CD4-positive, CD25-positive, alpha-beta regulatory T cell (primary cell): ENCODE measurements around the gene ZCCHC4. TPM values are rescaled to one million over a fixed set of nuclear protein-coding genes. Genes with fewer than 3 reads are reported as not detected.
"Not testable (repeated sequence)": the region's sequence is repeated elsewhere in the genome, so short reads cannot be mapped to it uniquely, and the experiment has no call there.

Experiments
- ATAC-seq, 2 donors: fragments of 150-1000 bp; cut with Tn5 transposase; one replicate each; pipeline ENCODE4 v1.10.0; 2021; ENCODE audit warnings: low read depth in 2 of 2, moderate number of reproducible peaks in 2 of 2, moderate library complexity in 1 of 2
- DNase-seq, 3 donors: peaks; one replicate each; pipeline versions ENCODE4 v3.0.0 to v3.0.0-alpha.2; 2012 to 2022; ENCODE audit warnings: mixed read lengths in 1 of 3
- H3K27ac ChIP-seq: one replicate; pipeline ENCODE4 v1.7.0; 2013; ENCODE audit warnings: mild to moderate bottlenecking, low read length; ENCODE audit not compliant: insufficient read depth, poor library complexity, severe bottlenecking
- H3K27me3 ChIP-seq: one replicate; pipeline ENCODE4 v1.7.0; 2013; ENCODE audit warnings: low read length; ENCODE audit not compliant: control insufficient read depth, insufficient read depth
- H3K36me3 ChIP-seq: one replicate; pipeline ENCODE4 v1.7.0; 2013; ENCODE audit warnings: mild to moderate bottlenecking, low read length, moderate library complexity; ENCODE audit not compliant: control insufficient read depth, insufficient read depth
- H3K4me1 ChIP-seq: 2 replicates; pipeline ENCODE4 v1.7.0; 2013; ENCODE audit warnings: mild to moderate bottlenecking, low read length; ENCODE audit not compliant: insufficient read depth, control insufficient read depth, poor library complexity, severe bottlenecking
- H3K4me3 ChIP-seq: one replicate; pipeline ENCODE4 v1.7.0; 2013; ENCODE audit warnings: low read depth, mild to moderate bottlenecking, low read length, moderate library complexity
- H3K9me3 ChIP-seq, 2 experiments: 1 replicate in 1 of 2; 2 replicates in 1 of 2; pipeline ENCODE4 v1.7.0; 2013; ENCODE audit warnings: low read length in 2 of 2, mild to moderate bottlenecking in 1 of 2, moderate library complexity in 1 of 2; ENCODE audit not compliant: control insufficient read depth in 2 of 2
- H3K27ac Mint-ChIP-seq, 3 donors: one replicate each; pipeline ENCODE4 v1.8.0; 2020 to 2022; ENCODE audit warnings: mild to moderate bottlenecking in 3 of 3, mixed read lengths in 3 of 3, moderate library complexity in 2 of 3
- H3K27me3 Mint-ChIP-seq: one replicate; pipeline ENCODE4 v1.8.0; 2022; ENCODE audit warnings: mild to moderate bottlenecking, mixed read lengths
- H3K36me3 Mint-ChIP-seq: one replicate; pipeline ENCODE4 v1.8.0; 2020; ENCODE audit warnings: mixed read lengths
- H3K4me1 Mint-ChIP-seq, 4 donors: one replicate each; pipeline ENCODE4 v1.8.0; 2020 to 2022; ENCODE audit warnings: mixed read lengths in 4 of 4, mild to moderate bottlenecking in 1 of 4
- H3K4me3 Mint-ChIP-seq, 4 donors: one replicate each; pipeline ENCODE4 v1.8.0; 2020 to 2022; ENCODE audit warnings: mild to moderate bottlenecking in 4 of 4, mixed read lengths in 4 of 4, moderate library complexity in 3 of 4
- H3K9me3 Mint-ChIP-seq, 7 donors: one replicate each; pipeline ENCODE4 v1.8.0; 2020 to 2022; ENCODE audit warnings: mixed read lengths in 7 of 7, mild to moderate bottlenecking in 3 of 7, moderate library complexity in 2 of 7
- polyA plus RNA-seq, 4 donors: library from polyadenylated mRNA; unstranded; fragments of 300-500 nt; fragmentation: Illumina TruSeq; gene quantifications; one replicate each; pipeline ENCODE4 v1.2.3, GENCODE V29; 2021
- total RNA-seq: library from RNA; stranded (reverse); gene quantifications from one replicate; pipeline ENCODE4 v1.2.3, GENCODE V29; 2022

Gene ZCCHC4
- total and polyA plus RNA-seq, 5 donors from 2014 or later: 9.5 to 16.5 (median 11.4) TPM

DNA sequence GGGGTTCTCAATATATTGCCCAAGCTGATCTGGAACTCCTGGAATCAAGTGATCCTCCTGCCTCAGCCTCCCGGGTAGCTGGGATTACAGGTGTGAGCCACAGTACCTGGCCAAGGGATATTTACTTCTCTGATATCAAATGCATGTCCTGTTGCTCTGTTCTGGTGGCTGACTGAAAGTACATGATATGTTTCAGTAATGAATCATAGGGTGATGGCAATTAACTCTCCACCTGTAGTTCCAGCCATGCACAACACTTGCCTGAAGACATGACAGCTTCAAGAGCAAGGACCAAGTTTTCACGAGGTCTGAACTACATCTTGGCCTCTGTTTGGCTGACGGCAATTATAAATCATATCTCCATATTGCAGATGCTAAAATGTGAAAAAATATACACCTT lies 9.1 kb downstream of the ZCCHC4 start:
- no peaks in the 10 kb centered on the region for H3K4me1 ChIP-seq
- ATAC-seq (no peak), DNase-seq (no peak)
- H3K9me3 Mint-ChIP-seq: no peaks in the 10 kb centered on the region
- H3K27ac ChIP-seq: no peak overlapping the region
- H3K4me3 Mint-ChIP-seq: no peak overlapping the region
- peaks cover 31% of the 10 kb centered on the region for H3K36me3 Mint-ChIP-seq
- H3K27ac Mint-ChIP-seq: peak overlapping the region in 1 of 3 donors; percentile 76
- H3K27me3 Mint-ChIP-seq: no peaks in the 10 kb centered on the region
- no peak overlapping the region for H3K4me3 ChIP-seq
- H3K4me1 Mint-ChIP-seq: peaks cover 4 to 23% (median 12%) of the 10 kb centered on the region in 4 donors
- H3K9me3 ChIP-seq: no peaks in the 10 kb centered on the region
- H3K36me3 ChIP-seq: peaks cover 9% of the 10 kb centered on the region
- no peaks in the 10 kb centered on the region for H3K27me3 ChIP-seq

DNA sequence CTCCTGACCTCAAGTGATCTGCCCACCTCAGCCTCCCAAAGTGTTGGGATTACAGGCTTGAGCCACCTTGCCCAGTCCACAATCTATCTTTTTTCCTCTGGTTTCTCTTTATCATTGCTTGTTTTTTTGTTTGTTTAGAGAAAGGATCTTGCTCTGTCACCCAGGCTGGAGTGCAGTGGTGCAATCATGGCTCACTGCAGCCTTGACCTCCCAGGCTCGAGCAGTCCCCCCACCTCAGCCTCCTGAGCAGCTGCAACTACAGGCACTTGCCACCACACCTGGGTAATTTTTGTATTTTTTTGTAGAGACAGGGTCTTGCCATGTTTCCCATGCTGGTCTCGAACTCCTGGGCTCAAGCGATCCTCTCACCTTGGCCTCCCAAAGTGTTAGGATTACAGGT lies 15.9 kb downstream of the ZCCHC4 start:
- H3K9me3 ChIP-seq, ATAC-seq, H3K4me3 ChIP-seq, H3K4me3 Mint-ChIP-seq, H3K27ac Mint-ChIP-seq, H3K27ac ChIP-seq, DNase-seq, H3K4me1 ChIP-seq, H3K36me3 ChIP-seq, H3K27me3 Mint-ChIP-seq, H3K9me3 Mint-ChIP-seq, H3K27me3 ChIP-seq, H3K36me3 Mint-ChIP-seq: not testable (repeated sequence)
- H3K4me1 Mint-ChIP-seq: peaks cover 11 to 34% (median 20%) of the 10 kb centered on the region in 4 donors

DNA sequence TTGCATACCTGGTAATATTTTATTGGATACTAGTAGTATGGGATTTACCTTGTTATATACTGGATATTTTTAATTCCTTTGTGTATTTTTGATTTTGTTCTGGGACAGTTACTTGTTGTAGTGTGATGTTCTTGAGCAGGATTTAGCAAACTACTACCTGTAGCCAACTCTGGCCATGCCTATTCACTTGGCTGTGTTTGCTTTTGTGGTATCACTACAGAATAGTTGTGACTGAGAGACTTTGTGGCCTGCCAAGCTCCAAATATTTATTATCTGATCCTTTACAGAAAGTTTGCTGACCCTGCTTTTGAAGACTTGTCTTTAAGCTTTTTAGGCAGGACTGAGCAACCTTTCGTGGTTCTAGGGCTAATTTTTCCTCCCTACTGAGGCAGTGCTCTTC lies 17.8 kb downstream of the ZCCHC4 start:
- no peak for ATAC-seq
- no peak for DNase-seq
- H3K27ac Mint-ChIP-seq: peak overlapping the region; percentile 91 to 97 (median 96)

DNA sequence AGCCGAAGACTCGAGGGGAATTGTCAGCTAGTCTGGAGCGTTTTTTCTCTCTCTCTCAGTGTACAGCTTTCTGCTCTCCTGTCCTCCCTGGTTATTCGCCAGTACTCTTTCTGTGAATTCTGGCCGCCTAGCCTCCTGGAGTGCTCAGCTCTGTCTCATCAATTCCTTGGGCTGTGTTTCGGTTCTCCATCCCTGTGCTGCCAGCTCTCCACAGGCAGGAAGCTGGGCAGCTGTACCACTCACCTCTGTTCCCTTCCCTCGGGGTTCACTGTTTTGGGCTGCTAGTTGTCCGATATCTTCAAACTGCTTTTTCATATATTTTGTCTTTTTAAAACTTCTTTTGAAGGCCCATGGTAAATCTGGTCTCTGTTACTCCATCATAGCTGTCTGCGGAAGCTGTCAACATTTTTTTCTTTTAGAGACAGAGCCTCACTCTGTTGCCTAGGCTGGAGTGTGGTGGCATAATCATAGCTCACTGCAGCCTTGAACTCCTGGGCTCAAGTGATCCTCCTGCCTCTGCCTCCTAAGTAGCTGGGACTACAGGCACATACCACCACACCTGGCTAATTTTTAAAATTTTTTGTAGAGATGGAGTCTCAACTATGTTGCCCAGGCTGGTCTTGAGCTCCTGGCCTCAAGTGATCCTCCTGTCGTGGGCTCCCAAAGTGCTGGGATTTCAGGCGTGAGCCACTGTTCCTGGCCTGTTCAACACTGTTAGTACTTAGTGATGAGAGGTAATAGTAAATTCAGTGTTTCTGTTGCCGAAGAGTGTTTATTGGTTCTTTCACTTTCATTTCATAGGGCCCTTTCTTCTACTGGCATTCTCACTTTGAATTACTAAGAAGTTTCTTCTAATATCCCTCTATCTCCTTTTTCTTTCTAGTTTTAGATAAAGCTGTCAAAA lies 18.6 kb downstream of the ZCCHC4 start:
- H3K9me3 Mint-ChIP-seq: no peaks in the 10 kb centered on the region
- peak overlapping the region; percentile 96 to 98 (median 97) for H3K27ac Mint-ChIP-seq
- peak overlapping the region; percentile 93 for H3K4me3 ChIP-seq
- H3K4me1 Mint-ChIP-seq: peaks cover 11 to 34% (median 19%) of the 10 kb centered on the region in 4 donors
- H3K4me3 Mint-ChIP-seq: peak overlapping the region; percentile 75 to 97 (median 88)
- H3K27ac ChIP-seq: peak overlapping the region; percentile 71
- H3K27me3 Mint-ChIP-seq: no peaks in the 10 kb centered on the region
- peaks cover 11% of the 10 kb centered on the region for H3K36me3 Mint-ChIP-seq
- peaks cover 12% of the 10 kb centered on the region for H3K36me3 ChIP-seq
- H3K4me1 ChIP-seq: peaks cover 10% of the 10 kb centered on the region
- peak; percentile 76 to 81 for ATAC-seq
- no peaks in the 10 kb centered on the region for H3K27me3 ChIP-seq
- no peaks in the 10 kb centered on the region for H3K9me3 ChIP-seq
- DNase-seq: peak in 2 of 3 donors; percentile 26 to 66

More for the DNA sequence above, 17.8 kb downstream of the ZCCHC4 start:
- no peaks in the 10 kb centered on the region for H3K9me3 Mint-ChIP-seq
- peaks cover 10% of the 10 kb centered on the region for H3K36me3 ChIP-seq
- H3K4me3 ChIP-seq: no peak overlapping the region
- peak overlapping the region in 2 of 4 donors; percentile 43 to 75 for H3K4me3 Mint-ChIP-seq
- no peaks in the 10 kb centered on the region for H3K9me3 ChIP-seq
- peaks cover 11% of the 10 kb centered on the region for H3K36me3 Mint-ChIP-seq
- no peaks in the 10 kb centered on the region for H3K27me3 Mint-ChIP-seq
- H3K4me1 ChIP-seq: peaks cover 10% of the 10 kb centered on the region
- H3K4me1 Mint-ChIP-seq: peaks cover 11 to 34% (median 19%) of the 10 kb centered on the region in 4 donors
- no peak overlapping the region for H3K27ac ChIP-seq
- H3K27me3 ChIP-seq: no peaks in the 10 kb centered on the region

DNA sequence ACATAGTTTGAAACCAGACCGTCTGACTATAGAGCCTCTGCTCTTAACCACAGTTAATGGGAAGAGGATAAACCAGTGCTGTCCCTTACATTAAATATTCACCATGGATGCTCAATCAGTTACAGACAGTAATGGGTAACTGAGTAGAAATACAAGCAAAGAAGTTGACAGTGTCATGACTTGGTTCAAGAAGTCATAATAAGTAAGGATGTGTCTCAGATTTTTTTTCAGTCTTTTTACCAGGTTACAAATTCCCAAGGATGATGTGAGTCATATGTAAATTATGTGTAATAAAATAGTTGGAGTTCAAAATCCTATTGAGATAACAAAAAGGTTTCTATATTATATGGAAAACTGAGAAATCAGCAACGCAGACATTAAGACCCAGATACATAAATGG lies 31.1 kb downstream of the ZCCHC4 start:
- peaks cover 7% of the 10 kb centered on the region for H3K36me3 ChIP-seq
- Mint-ChIP-seq H3K27me3 (no peaks in the 10 kb centered on the region), H3K4me3 (no peak overlapping the region), H3K36me3 (peaks cover 29% of the 10 kb centered on the region), H3K4me1 (peaks cover 0 to 6% (median 0%) of the 10 kb centered on the region in 4 donors), H3K27ac (no peak overlapping the region), H3K9me3 (no peaks in the 10 kb centered on the region)
- H3K9me3 ChIP-seq: no peaks in the 10 kb centered on the region
- H3K4me3 ChIP-seq: no peak overlapping the region
- ATAC-seq (no peak), DNase-seq (no peak)
- H3K4me1 ChIP-seq: no peaks in the 10 kb centered on the region
- H3K27ac ChIP-seq: no peak overlapping the region
- H3K27me3 ChIP-seq: no peaks in the 10 kb centered on the region

DNA sequence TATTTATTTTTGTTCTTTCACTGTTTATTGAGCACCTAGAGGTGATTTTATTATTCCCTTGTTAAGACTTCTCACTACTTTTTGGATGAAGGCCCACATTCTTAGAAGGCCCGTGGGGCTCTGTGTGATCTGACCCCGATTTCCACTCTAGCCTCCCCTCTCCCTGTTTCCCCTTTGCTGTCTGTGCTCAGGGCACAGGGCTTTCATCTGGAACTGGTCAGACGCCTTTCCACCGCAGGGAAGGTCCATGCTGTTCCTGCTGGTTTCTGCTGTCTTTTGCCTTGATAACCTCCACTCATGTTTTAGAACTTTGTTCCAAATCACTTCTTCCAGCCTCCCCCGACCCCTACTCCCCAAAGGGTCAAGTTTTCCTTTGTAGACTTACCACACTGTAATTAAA lies 33.2 kb downstream of the ZCCHC4 start:
- no peak overlapping the region for H3K4me3 ChIP-seq
- Mint-ChIP-seq H3K27ac (peak overlapping the region in 1 of 3 donors; percentile 59), H3K36me3 (peaks cover 24% of the 10 kb centered on the region)

DNA sequence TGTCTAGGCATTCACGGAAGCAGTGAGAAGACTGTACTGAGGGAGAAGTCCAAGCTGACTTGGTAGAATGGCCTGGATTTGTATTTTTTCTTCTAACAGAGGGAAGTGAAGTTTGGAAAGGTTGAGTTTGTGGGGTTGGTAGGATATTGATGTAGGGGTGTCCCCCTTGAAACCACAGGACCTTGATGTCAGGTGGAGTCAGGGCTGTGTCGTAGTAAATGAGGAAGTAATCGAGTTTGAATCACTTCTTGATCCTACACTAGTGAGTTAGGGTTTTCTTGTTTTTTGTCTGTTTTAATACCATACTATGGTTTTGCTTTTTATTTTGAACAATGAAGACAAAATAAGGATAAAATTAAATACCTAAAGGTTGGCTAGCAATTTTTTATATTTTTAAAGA lies 34.3 kb downstream of the ZCCHC4 start:
- no peaks in the 10 kb centered on the region for H3K9me3 ChIP-seq
- no peaks in the 10 kb centered on the region for H3K4me1 ChIP-seq
- Mint-ChIP-seq H3K27ac (peak overlapping the region in 1 of 3 donors; percentile 70), H3K36me3 (peaks cover 21% of the 10 kb centered on the region), H3K9me3 (no peaks in the 10 kb centered on the region), H3K4me3 (no peak overlapping the region), H3K4me1 (peaks cover 0 to 6% (median 1%) of the 10 kb centered on the region in 4 donors), H3K27me3 (no peaks in the 10 kb centered on the region)
- no peak overlapping the region for H3K4me3 ChIP-seq
- H3K27me3 ChIP-seq: no peaks in the 10 kb centered on the region
- H3K36me3 ChIP-seq: peaks cover 10% of the 10 kb centered on the region
- no peak overlapping the region for H3K27ac ChIP-seq
- no peak for DNase-seq
- no peak for ATAC-seq

More for the DNA sequence above, 33.2 kb downstream of the ZCCHC4 start:
- peaks cover 0 to 6% (median 3%) of the 10 kb centered on the region in 4 donors for H3K4me1 Mint-ChIP-seq
- H3K27me3 ChIP-seq: no peaks in the 10 kb centered on the region
- no peaks in the 10 kb centered on the region for H3K4me1 ChIP-seq
- no peaks in the 10 kb centered on the region for H3K9me3 ChIP-seq
- H3K27ac ChIP-seq: no peak overlapping the region
- peaks cover 5% of the 10 kb centered on the region for H3K36me3 ChIP-seq
- no peaks in the 10 kb centered on the region for H3K9me3 Mint-ChIP-seq
- no peaks in the 10 kb centered on the region for H3K27me3 Mint-ChIP-seq
- H3K4me3 Mint-ChIP-seq: no peak overlapping the region
- DNase-seq: no peak
- no peak for ATAC-seq
